Mesenchymal stem cell (in vitro differentiated cells and primary cell): Measurements from ENCODE around the gene CDV3.
A peak's percentile ranks its signal among the peaks of the same experiment; 100 is the strongest.
"Not testable (repeated sequence)": the region's sequence is repeated elsewhere in the genome, so short reads cannot be mapped to it uniquely, and the experiment has no call there.

Source experiments
- DNase-seq: peaks from one replicate; pipeline ENCODE4 v3.0.0-alpha.2; 2013
- H2AFZ ChIP-seq: one replicate; pipeline ENCODE4 v1.6.1; 2013; ENCODE audit warnings: low read depth, mild to moderate bottlenecking, control low read depth, inconsistent platforms, low read length, moderate library complexity
- H2AK5ac ChIP-seq: 2 replicates; pipeline ENCODE4 v1.6.1; 2013; ENCODE audit warnings: low read length, moderate library complexity, mild to moderate bottlenecking, inconsistent platforms; ENCODE audit not compliant: severe bottlenecking
- H2BK120ac ChIP-seq: one replicate; pipeline ENCODE4 v1.6.1; 2013; ENCODE audit warnings: low read depth, mild to moderate bottlenecking, inconsistent platforms, low read length, moderate library complexity
- H2BK12ac ChIP-seq, 2 experiments: one replicate each; pipeline ENCODE4 v1.6.1; 2013; ENCODE audit warnings: inconsistent platforms in 2 of 2, low read length in 2 of 2, mild to moderate bottlenecking in 2 of 2, moderate library complexity in 2 of 2, control low read depth in 1 of 2
- H2BK15ac ChIP-seq: one replicate; pipeline ENCODE4 v1.6.1; 2013; ENCODE audit warnings: mild to moderate bottlenecking, low read depth, inconsistent platforms; ENCODE audit not compliant: poor library complexity, severe bottlenecking
- H2BK5ac ChIP-seq: 2 replicates; pipeline ENCODE4 v1.6.1; 2013; ENCODE audit warnings: low read depth, mild to moderate bottlenecking, low read length, control low read depth, inconsistent platforms; ENCODE audit not compliant: poor library complexity, severe bottlenecking
- H3K14ac ChIP-seq, 2 experiments: one replicate each; pipeline ENCODE4 v1.6.1; 2013; ENCODE audit warnings: inconsistent platforms in 2 of 2, low read length in 2 of 2, control low read depth in 1 of 2, mild to moderate bottlenecking in 1 of 2, moderate library complexity in 1 of 2
- H3K18ac ChIP-seq, 2 experiments: one replicate each; pipeline ENCODE4 v1.6.1; 2013; ENCODE audit warnings: inconsistent platforms in 2 of 2, low read length in 2 of 2, control low read depth in 1 of 2, low read depth in 1 of 2, mild to moderate bottlenecking in 1 of 2
- H3K23ac ChIP-seq, 2 experiments: one replicate each; pipeline ENCODE4 v1.6.1; 2013; ENCODE audit warnings: inconsistent platforms in 2 of 2, low read length in 2 of 2, mild to moderate bottlenecking in 2 of 2, moderate library complexity in 2 of 2, control low read depth in 1 of 2
- H3K27ac ChIP-seq: 2 replicates; pipeline ENCODE4 v1.5.1; 2013; ENCODE audit warnings: mild to moderate bottlenecking, moderate library complexity, low read length, control low read depth, inconsistent platforms; ENCODE audit not compliant: poor library complexity, severe bottlenecking
- H3K27me3 ChIP-seq, 2 experiments: 2 replicates each; pipeline versions ENCODE4 v1.6.1 to v1.7.0; 2013; ENCODE audit warnings: low read length in 2 of 2, mild to moderate bottlenecking in 2 of 2, moderate library complexity in 2 of 2, control low read depth in 1 of 2, inconsistent platforms in 1 of 2; ENCODE audit not compliant: control insufficient read depth in 1 of 2, insufficient read depth in 1 of 2
- H3K36me3 ChIP-seq, 2 experiments: 2 replicates each; pipeline versions ENCODE4 v1.6.1 to v1.7.0; 2013; ENCODE audit warnings: low read length in 2 of 2, control low read depth in 1 of 2, inconsistent platforms in 1 of 2, low read depth in 1 of 2, mild to moderate bottlenecking in 1 of 2; ENCODE audit not compliant: insufficient read depth in 2 of 2, control insufficient read depth in 1 of 2
- H3K4ac ChIP-seq, 2 experiments: one replicate each; pipeline ENCODE4 v1.6.1; 2013; ENCODE audit warnings: inconsistent platforms in 2 of 2, low read length in 2 of 2, mild to moderate bottlenecking in 2 of 2, moderate library complexity in 2 of 2, control low read depth in 1 of 2, low read depth in 1 of 2
- H3K4me1 ChIP-seq: 2 replicates; pipeline ENCODE4 v1.6.1; 2013; ENCODE audit warnings: low read depth, low read length, control low read depth; ENCODE audit not compliant: control insufficient read depth, insufficient read depth
- H3K4me2 ChIP-seq: 2 replicates; pipeline ENCODE4 v1.6.1; 2013; ENCODE audit warnings: low read length, mild to moderate bottlenecking, inconsistent platforms; ENCODE audit not compliant: poor library complexity, severe bottlenecking
- H3K4me3 ChIP-seq, 2 experiments: 2 replicates each; pipeline versions ENCODE4 v1.5.1 to v1.7.0; 2013; ENCODE audit warnings: low read length in 2 of 2, mild to moderate bottlenecking in 2 of 2, control low read depth in 1 of 2, low read depth in 1 of 2; ENCODE audit not compliant: insufficient read depth in 1 of 2
- H3K79me1 ChIP-seq: replicated peaks from 2 replicates; pipeline ENCODE4 v1.6.1; 2013; ENCODE audit warnings: mild to moderate bottlenecking, control low read depth, low read length, inconsistent platforms; ENCODE audit not compliant: poor library complexity, severe bottlenecking
- H3K9ac ChIP-seq: 2 replicates; pipeline ENCODE4 v1.7.0; 2013; ENCODE audit warnings: mild to moderate bottlenecking, low read length, moderate library complexity
- H3K9me3 ChIP-seq: 2 replicates; pipeline ENCODE4 v1.7.0; 2013; ENCODE audit warnings: mild to moderate bottlenecking, low read length; ENCODE audit not compliant: control insufficient read depth
- H4K8ac ChIP-seq: one replicate; pipeline ENCODE4 v1.6.1; 2013; ENCODE audit warnings: inconsistent platforms, mild to moderate bottlenecking, low read length, moderate library complexity
- H4K91ac ChIP-seq: one replicate; pipeline ENCODE4 v1.6.1; 2013; ENCODE audit warnings: mild to moderate bottlenecking, low read length, inconsistent platforms
- WGBS: methylation state at CpG from one replicate; pipeline ENCODE4 v1.1.7; 2013; ENCODE audit warnings: mixed read lengths; 5-methylcytosine and 5-hydroxymethylcytosine counted together

Gene CDV3

DNA sequence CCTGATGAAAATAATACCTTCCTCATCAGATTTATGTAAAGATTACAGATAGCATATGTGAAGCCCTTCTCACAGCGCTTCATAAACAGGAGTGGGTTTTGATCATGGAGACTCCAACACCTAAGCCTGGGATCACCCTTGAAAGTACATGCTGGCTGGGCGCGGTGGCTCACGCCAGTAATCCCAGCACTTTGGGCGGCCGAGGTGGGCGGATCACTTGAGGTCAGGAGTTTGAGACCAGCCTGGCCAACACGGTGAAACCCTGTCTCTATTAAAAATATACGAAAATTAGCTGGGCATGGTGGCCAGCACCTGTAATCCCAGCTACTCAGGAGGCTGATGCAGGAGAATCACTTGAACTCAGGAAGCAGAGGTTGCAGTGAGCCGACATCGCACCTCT lies 36.4 kb upstream of the CDV3 start:
- not testable (repeated sequence) for H2AFZ ChIP-seq, H3K36me3 ChIP-seq, H3K27me3 ChIP-seq, H3K14ac ChIP-seq, H3K79me1 ChIP-seq, H3K4me2 ChIP-seq, H3K9me3 ChIP-seq, H4K91ac ChIP-seq, H2BK5ac ChIP-seq, H3K23ac ChIP-seq, H3K27ac ChIP-seq, DNase-seq, H3K4me3 ChIP-seq, H4K8ac ChIP-seq, H2AK5ac ChIP-seq
- 98% methylated on average over 10 of the region's 11 CpGs for WGBS
- H3K4me1 ChIP-seq = peaks cover 15% of the 10 kb centered on the region
- H3K18ac ChIP-seq = peak overlapping the region in 1 of 2 experiments; percentile 90
- H3K4ac ChIP-seq = peak overlapping the region in 1 of 2 experiments; percentile 22
- H3K9ac ChIP-seq = peak overlapping the region; percentile 78
- H2BK120ac ChIP-seq = peak overlapping the region; percentile 22
- H2BK12ac ChIP-seq = peak overlapping the region in 1 of 2 experiments; percentile 79
- H2BK15ac ChIP-seq = peak overlapping the region; percentile 13

DNA sequence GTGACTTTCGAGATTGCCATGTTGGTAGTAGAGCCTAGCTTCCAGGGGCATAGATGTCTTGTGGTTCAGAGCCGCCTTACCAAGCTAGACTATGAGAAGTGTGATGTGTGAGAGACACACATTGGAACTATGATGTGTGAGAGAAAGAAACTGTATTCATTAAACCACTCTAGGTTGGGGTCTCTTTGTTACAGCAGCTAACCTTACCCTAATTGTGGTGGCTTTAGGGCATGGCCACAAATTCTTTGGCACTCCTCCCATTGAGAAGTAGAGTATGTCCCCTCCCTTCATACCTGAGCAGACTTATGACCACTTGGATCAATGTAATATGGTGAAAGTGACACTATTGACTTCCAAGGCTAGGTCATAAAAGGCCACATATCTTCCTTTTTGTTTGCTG lies 35.3 kb upstream of the CDV3 start:
- no peak overlapping the region for H4K8ac ChIP-seq
- no peaks in the 10 kb centered on the region for H3K79me1 ChIP-seq
- H2AK5ac ChIP-seq = no peak overlapping the region
- no peak overlapping the region for H3K4me3 ChIP-seq
- H3K4me2 ChIP-seq = no peak overlapping the region
- H2BK5ac ChIP-seq = no peak overlapping the region
- H3K4me1 ChIP-seq = peaks cover 12% of the 10 kb centered on the region
- peak overlapping the region in 1 of 2 experiments; percentile 15 for H3K4ac ChIP-seq
- H3K36me3 ChIP-seq = no peaks in the 10 kb centered on the region
- H3K23ac ChIP-seq = no peak overlapping the region
- H2BK120ac ChIP-seq = no peak overlapping the region
- no peak overlapping the region for H3K27ac ChIP-seq
- no peak overlapping the region for H3K9ac ChIP-seq
- no peak overlapping the region for H3K18ac ChIP-seq
- H2BK15ac ChIP-seq = no peak overlapping the region
- H3K9me3 ChIP-seq = no peaks in the 10 kb centered on the region
- no peaks in the 10 kb centered on the region for H3K27me3 ChIP-seq
- 97% methylated on average over 2 of the region's 2 CpGs for WGBS
- H2BK12ac ChIP-seq = peak overlapping the region in 1 of 2 experiments; percentile 75
- no peak overlapping the region for H2AFZ ChIP-seq
- no peak overlapping the region for H3K14ac ChIP-seq
- peak overlapping the region; percentile 52 for H4K91ac ChIP-seq
- no peak for DNase-seq

DNA sequence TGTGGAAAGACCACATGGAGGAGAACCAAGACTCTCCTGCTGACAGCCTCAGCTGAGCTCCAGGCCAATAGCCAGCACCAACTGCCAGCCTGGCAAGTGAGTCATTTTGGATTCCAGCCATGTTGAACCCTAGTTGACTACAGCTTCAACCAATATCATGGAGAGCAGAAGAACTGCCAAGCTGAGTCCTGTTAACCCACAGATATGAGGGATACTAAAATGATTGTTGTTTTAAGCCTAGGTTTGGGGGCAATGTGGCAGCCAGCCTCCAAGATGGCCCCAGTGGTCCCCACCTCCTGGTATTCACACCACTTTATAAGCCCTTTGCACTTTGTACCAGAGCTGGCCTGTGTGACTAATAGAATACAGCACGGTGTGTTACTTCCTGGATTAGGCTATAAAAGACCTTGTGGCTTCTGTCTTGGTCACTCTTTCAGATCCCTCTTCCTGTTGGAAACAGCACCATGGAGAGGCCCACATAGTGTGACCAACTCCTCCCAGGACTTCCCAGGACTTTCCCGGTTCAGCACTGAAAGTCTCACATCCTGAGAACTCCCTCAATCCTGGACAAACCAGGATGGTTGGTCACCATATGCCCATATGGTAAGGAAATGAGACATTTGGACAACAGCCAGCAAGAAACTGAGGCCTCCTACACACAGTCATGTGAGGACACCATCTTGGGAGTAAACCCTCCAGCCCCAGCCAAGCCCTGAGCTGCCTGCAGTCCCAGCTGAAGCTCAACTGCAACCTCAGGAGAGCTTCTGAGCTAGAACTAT lies 32.4 kb upstream of the CDV3 start:
- H2BK120ac ChIP-seq = peak overlapping the region; percentile 1
- H3K27ac ChIP-seq = no peak overlapping the region
- H2AFZ ChIP-seq = no peak overlapping the region
- no peak overlapping the region for H2BK5ac ChIP-seq
- H3K27me3 ChIP-seq = no peaks in the 10 kb centered on the region
- peak; percentile 51 for DNase-seq
- H4K8ac ChIP-seq = peak overlapping the region; percentile 79
- peak overlapping the region; percentile 9 to 56 for H3K18ac ChIP-seq
- no peaks in the 10 kb centered on the region for H3K79me1 ChIP-seq
- no peaks in the 10 kb centered on the region for H3K36me3 ChIP-seq
- H2AK5ac ChIP-seq = no peak overlapping the region
- H3K4me2 ChIP-seq = no peak overlapping the region
- H3K9me3 ChIP-seq = no peaks in the 10 kb centered on the region
- H3K9ac ChIP-seq = peak overlapping the region; percentile 39
- H4K91ac ChIP-seq = peak overlapping the region; percentile 76
- peaks cover 7% of the 10 kb centered on the region for H3K4me1 ChIP-seq
- H3K4me3 ChIP-seq = no peak overlapping the region
- peak overlapping the region; percentile 58 for H2BK15ac ChIP-seq
- H3K23ac ChIP-seq = no peak overlapping the region
- peak overlapping the region; percentile 1 to 86 for H2BK12ac ChIP-seq
- WGBS = 39% methylated on average over 2 of the region's 2 CpGs
- peak overlapping the region in 1 of 2 experiments; percentile 5 for H3K4ac ChIP-seq
- H3K14ac ChIP-seq = no peak overlapping the region

DNA sequence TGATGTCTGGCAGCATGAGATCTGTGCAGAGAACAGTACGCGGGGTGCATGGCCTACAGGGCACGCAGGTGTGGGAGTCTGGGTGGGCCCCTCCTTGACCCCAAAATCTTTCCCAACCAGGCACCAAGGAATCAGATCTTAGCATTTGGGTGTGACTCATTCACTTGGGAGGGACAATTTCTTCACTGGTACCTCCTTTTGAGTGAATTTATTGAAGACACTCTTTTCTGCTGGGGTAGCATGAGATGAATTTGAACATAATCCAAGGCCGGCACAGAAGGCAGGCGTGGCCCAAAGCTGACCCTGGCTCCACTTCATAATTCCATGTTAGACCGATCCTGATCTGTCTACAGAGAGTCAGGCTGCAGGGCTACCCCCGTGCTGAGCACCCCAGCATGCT lies 30.6 kb upstream of the CDV3 start:
- H3K9ac ChIP-seq = no peak overlapping the region

More for the DNA sequence above, 30.6 kb upstream of the CDV3 start:
- no peak overlapping the region for H2AK5ac ChIP-seq
- H3K36me3 ChIP-seq = no peaks in the 10 kb centered on the region
- H4K91ac ChIP-seq = no peak overlapping the region
- no peak overlapping the region for H2BK120ac ChIP-seq
- no peak overlapping the region for H3K27ac ChIP-seq
- no peak overlapping the region for H3K14ac ChIP-seq
- H3K23ac ChIP-seq = no peak overlapping the region
- no peak overlapping the region for H2AFZ ChIP-seq
- no peak overlapping the region for H3K18ac ChIP-seq
- peak overlapping the region; percentile 12 for H2BK15ac ChIP-seq
- H3K79me1 ChIP-seq = no peaks in the 10 kb centered on the region
- no peak overlapping the region for H3K4me2 ChIP-seq
- H3K4me3 ChIP-seq = no peak overlapping the region
- no peak overlapping the region for H2BK12ac ChIP-seq
- WGBS = 94% methylated on average over 6 of the region's 7 CpGs
- H3K27me3 ChIP-seq = no peaks in the 10 kb centered on the region
- no peak overlapping the region for H2BK5ac ChIP-seq
- peaks cover 8% of the 10 kb centered on the region for H3K4me1 ChIP-seq
- no peak overlapping the region for H3K4ac ChIP-seq
- no peak overlapping the region for H4K8ac ChIP-seq
- H3K9me3 ChIP-seq = no peaks in the 10 kb centered on the region
- no peak for DNase-seq
